H54 (cell line): ENCODE measurements around the gene IKBKE.
A peak's percentile ranks its signal among the peaks of the same experiment; 100 is the strongest.

ENCODE experiments used
- DNase-seq: peaks from one replicate; pipeline ENCODE4 v3.0.0; 2011; ENCODE audit warnings: low spot score, mixed read lengths; ENCODE audit not compliant: insufficient read length
- FAIRE-seq: peaks from 3 replicates; lab custom pipeline; 2011; peaks lifted over from hg19 to GRCh38; lab: Jason Lieb, UNC
- POLR2A ChIP-seq: IDR thresholded peaks from 2 replicates; pipeline ENCODE4 v1.6.1; 2011; ENCODE audit warnings: low read depth, mild to moderate bottlenecking, low read length

IKBKE gene

DNA sequence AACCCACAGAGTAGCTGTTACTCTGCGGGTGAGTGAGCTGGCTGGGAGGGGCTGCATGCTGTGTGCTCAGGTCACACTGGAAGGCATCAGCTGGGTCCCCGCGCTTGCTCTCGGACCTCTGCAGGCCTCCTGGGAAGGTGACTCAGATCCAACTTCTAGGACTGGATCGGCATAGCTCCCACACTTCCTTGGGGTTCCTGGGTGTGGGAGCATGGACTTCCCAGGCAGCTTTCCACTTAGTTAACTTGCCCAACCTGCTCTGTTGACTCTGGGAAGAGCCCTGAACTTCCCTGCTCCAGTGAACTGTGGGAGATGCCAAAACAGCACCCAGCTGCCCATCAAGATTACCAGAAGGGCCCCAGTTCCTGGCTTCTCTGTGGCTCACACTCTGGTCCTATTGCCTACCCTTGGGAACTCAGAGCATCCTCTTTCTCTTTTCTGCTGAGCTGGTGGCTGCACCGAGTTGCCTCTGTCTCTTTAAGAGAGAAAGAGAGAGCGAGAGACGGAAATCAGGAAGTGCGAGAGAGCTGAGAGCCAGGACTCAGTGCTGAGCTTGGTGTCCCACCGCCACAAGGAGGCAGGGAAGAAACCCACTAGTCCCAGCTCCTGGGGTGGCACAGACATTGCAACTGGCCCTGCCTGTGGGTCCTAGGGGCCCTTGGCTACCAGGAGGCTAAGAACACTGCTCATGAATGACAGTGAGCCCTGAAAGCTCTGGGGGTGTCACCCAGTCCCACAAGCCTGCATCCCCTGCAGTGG is at the start of gene IKBKE:
Gene IKBKE, plus strand, starts transcription at position 544 of the 759 bp plus-strand sequence. CDS start 2,752 bp downstream, outside the sequence.
- DNase-seq = peak; percentile 79
- TF ChIP-seq POLR2A = peak; percentile 60
- FAIRE-seq = no peak

DNA sequence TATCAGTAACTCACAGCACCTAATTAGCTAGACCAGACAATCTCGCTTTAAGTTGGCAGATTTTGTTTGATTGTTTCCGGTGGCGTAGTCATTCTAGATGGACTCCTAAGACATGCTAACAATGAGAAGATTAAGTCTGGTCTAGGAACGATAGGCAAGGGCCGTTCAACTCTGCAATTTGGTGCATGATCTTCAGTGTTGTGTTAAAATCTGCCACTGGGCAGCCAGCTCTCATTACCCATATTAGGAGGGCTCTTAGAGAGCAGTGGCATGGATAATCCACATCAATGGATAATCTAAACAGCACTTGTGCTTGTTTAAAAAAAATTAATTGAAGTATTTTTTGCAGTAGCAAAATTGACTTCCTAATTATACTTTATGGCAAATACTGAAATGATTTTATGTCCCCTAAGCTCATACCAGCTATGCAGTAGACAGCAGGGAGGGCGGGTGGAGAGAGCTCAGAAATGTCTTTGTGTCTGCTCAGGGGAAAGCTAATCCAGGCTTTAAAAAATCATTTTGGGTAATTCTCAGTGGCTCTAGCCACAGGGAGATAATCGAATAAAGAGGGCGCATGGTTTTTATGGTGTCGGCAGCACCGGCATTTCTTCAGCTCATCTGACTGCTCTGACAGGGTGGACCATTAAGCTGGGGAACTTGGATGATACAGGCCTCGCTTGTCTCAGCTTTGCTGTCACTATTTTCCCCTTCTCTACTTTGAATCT is 48.5 kb upstream of the IKBKE start:
- FAIRE-seq (no peak), DNase-seq (no peak)
- no peak for TF ChIP-seq POLR2A

DNA sequence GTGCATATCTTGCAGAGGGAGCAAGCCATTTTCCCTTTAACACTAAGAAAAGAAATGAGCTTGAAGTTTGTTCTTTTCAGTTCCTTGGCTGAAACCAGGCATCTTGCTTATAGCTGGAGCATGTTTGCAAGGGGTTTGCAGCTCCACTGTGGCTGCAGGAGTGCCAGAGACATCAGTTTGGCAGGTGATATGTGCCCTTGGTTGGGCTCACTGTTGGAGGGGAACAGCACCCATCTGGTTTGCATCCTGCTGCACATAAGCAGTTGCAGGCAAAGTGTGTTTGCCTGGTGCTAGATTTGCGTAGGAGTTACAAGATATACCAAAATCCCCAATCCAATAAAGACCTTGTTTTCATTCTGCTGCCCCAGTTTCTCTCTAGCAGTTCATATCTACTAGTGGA is 47.8 kb upstream of the IKBKE start:
- no peak for TF ChIP-seq POLR2A
- FAIRE-seq = no peak

DNA sequence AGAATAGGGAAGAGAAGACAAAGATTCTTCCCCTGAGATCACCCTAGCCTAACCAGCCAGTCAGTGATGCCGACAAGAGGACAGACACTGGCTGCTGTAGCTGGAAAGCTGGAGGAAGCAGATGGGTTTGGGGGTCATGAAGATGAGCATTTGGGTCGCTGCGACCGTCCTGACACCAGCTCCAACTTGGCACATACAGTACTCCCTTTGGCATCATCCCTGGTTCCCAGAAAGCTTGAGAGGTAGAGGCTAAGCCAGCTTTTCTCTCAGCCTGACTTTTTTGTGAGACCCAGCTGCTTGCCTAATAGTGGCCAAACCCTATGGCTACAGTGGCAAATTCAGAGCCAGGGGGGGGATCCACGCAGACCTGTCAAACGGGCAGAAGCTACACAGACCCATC is 43.0 kb upstream of the IKBKE start:
- no peak for FAIRE-seq
- TF ChIP-seq POLR2A = no peak
- no peak for DNase-seq

More for the DNA sequence above, 47.8 kb upstream of the IKBKE start:
- DNase-seq = no peak

DNA sequence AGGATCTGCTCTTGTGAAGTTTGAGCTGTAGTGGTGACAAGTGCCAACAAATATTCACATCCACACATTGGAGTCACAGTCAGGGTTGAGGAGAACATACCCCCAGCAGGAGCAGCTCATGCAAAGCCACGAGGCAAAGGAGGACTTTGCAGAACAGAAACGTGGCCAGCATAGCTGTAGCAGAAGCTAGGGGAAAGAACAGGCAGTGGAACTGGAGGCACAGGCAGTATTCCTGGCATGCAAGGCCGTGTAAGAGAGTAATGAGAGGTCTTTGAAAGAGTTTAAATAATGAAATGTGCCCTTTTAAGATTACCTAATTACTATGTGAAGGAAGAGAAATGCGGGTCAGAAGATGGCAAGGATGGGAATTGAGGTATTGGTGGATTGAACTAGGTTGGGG is 40.9 kb upstream of the IKBKE start:
- TF ChIP-seq POLR2A = no peak
- no peak for FAIRE-seq
- no peak for DNase-seq

DNA sequence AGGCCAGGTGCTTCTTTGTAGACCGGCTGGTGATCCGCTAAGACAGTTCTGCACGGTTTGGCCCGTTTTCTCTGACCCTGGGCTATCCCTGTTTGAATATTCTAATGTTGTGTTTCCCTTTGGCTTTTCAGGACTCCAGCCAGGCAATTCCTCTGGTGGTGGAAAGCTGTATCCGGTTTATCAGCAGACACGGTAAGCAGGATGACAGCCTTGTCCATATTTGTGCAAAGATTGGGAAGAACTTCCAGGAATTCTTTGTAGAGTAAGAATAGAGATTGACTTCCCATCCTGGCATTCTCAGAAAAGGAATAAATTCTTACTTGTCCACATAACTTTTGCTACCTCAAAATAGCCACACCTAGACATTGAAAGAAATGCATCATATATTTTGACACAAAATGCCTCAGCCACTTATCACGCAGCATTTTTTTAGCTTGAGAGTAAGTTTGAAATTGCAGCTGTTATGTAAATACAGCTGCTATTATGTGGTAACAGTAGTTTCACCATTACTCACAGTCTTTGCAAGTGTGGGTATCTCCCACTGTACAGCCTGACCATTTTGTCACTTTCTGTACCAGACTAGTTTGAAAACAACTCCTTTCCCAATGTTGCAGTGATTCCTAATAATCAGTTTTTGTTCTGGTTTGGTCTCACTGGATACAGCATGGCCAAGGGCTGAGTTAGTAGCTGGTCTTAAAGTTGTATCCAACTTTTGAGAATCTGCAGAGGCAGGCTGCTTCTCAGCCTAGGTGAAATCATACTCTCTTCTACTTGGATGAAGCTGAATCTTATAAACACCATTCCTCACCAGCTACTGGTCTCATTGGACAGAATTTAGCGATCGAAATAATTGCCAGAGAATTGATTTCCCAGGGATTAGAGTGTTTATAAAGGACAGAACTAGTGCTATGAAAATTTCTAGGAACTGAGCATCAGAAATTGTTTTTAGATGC is 40.0 kb upstream of the IKBKE start:
- FAIRE-seq (no peak), DNase-seq (no peak)
- TF ChIP-seq POLR2A = no peak

DNA sequence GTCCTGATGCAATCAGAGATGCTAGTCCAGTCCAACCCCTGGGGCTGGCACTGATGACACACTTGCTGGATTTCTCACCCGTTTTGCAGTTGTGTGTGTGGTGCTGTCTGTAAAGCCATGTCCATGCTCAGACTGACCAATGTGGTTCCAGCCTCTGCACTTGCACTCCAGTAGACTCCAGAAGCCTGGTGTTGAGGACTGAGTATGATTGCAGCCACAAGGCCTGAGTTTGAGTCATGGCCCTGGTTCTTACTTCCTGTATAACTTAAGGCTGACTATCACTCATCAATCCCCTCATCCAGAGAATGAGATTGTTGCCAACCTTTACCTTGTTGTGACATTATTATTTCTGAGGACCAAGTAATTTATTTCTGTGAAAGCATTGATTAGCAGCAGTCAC is 34.8 kb upstream of the IKBKE start:
- DNase-seq (no peak), FAIRE-seq (no peak)
- no peak for TF ChIP-seq POLR2A

DNA sequence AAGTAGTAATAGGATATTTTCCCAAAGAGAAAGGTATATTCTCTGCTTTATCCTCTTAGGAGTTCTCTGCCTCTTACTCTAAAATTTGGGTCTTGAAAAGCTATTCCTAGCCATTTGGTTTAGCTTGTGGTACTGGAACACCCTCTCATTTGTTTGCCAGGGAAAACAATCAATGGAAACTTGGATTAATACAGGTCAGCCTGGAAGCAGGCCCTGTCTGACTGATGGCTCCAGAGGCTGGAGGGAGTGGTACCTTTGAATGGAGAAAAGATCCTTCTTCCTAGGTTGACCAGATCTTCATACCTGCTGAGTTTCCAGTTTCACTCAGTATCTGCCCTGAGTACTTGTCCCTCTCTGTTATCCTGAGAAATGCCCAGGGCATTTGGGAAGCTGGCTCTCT is 31.7 kb upstream of the IKBKE start:
- no peak for DNase-seq
- TF ChIP-seq POLR2A = no peak
- no peak for FAIRE-seq

DNA sequence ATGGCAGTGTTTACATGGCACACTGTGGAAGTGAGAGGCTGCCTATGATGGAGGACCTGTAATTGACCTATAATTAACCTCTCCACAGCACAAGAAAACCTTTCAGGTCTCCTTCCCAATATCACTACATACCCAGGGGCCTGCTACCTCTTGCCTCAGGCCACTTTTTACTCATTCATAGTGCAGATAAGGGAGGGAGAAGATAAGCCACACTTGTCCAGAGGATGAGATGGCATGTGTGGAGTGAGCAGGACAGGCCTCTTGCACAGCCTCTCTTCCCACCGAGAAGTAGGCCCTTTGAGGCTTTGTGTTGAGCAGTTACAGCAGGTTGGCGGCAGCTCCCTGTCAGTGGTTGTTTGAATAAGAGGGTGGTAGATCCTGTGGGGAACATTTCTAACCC is 31.1 kb upstream of the IKBKE start:
- no peak for TF ChIP-seq POLR2A
- FAIRE-seq (no peak), DNase-seq (no peak)

DNA sequence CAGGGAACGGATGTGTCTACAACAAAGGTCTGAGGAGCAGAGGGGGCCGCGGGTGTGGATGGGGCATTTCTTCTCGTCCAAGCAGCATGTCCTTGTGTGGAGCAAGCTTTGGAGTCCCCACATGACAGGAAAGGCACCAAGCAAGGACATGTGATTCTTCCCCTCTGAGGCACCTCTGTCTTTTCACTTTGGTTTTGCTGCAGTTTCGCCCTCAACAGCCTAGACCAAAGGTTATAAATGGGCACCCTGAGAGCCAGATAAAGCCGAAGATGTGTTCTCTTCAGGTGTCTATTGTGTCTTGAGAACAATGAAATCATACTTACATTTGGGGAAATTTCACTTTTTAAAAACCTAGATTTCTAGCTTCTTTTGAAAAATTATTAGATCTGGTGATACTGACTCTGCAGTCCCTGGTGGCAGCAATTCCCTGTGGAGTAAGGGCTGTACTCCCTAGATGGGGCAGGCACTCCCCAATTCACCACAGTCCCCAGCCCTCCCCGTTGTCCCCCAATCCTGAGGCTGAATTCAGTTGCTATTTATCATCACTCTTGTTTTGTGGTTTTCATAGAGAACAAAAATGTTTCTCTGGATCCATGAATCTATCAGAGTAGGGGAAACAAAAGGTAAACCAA is 28.8 kb upstream of the IKBKE start:
- no peak for TF ChIP-seq POLR2A
- DNase-seq (no peak), FAIRE-seq (no peak)

DNA sequence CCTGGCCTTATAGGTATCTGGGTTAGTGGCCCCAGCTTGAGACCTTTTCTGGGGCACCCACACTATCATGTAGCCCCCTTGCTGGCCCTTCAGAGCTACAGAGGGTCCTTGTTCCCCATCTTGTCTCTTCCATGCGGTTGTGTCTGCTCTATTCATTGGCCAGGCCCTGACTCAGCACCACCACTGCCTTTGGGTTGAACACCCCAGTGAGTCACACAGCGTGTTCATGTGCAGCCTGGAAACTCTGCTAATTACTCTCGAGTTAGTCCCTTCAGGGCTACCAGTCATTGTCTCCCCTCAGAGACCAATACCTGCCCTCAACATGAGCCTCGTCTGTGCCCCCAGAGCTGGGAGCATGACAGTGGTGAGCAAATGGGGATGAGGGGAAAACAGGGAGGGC is 28.2 kb upstream of the IKBKE start:
- TF ChIP-seq POLR2A = no peak
- FAIRE-seq (peak; percentile 41), DNase-seq (peak; percentile 68)

DNA sequence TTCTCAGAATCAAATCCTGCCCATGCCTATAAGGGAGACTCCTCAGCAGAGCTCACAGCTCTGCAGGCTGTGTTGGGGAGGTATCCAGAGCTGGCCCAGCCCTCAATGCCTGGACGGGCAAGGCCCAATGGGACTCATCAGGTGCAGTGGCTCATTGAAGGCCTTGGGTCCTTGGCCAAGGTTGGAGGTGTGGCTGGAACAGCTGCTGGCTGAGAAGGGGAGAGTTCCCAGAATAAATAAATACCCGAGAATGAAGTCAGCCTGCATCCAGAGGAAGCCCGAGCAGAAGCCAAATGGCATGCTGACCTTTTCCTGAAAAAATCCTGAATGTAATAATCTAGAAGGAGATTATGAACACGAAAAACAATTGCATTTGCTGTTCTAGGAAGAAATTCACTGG is 25.2 kb upstream of the IKBKE start:
- DNase-seq = no peak
- TF ChIP-seq POLR2A = no peak
- FAIRE-seq = no peak

DNA sequence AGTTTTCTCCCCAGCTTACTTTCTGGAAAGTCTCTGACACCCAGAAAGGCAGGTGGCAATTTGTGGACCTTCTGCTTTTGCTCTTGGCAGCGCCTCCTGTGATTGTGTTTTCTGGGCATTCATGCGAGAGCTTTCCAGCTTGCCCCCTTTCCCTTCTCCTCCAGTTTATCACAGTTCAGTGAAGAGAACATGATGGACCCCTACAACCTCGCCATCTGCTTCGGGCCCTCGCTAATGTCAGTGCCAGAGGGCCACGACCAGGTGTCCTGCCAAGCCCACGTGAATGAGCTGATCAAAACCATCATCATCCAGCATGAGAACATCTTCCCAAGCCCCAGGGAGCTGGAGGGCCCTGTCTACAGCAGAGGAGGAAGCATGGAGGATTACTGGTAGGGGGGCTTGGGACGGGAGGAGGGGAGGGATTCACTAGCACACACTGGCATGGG is 24.3 kb upstream of the IKBKE start:
- FAIRE-seq = no peak
- TF ChIP-seq POLR2A = no peak
- no peak for DNase-seq
